HepG2 (cell line): ENCODE measurements around the gene HSF4. TPM values are rescaled to one million over a fixed set of nuclear protein-coding genes. Genes with fewer than 3 reads are reported as not detected.

Experiments used
- ARHGAP35 ChIP-seq: sonication (generic); formaldehyde crosslinking; IDR thresholded peaks from 2 replicates; pipeline ENCODE4 v1.9.0; 2022; ENCODE audit warnings: mild to moderate bottlenecking, inconsistent platforms, moderate library complexity, missing genetic modification reagents, borderline replicate concordance
- GATAD1 ChIP-seq: IDR thresholded peaks from 2 replicates; pipeline ENCODE4 v1.6.1; 2016; ENCODE audit warnings: missing genetic modification reagents, missing compliant biosample characterization
- HMGXB4 ChIP-seq, 2 experiments: sonication (generic) in 1 of 2; formaldehyde crosslinking in 1 of 2; IDR thresholded peaks; 2 replicates each; pipeline versions ENCODE4 v1.4.0 to v1.6.1; 2018 to 2020; ENCODE audit warnings: missing genetic modification reagents in 2 of 2, borderline replicate concordance in 1 of 2, low read depth in 1 of 2, mild to moderate bottlenecking in 1 of 2, missing biosample characterization in 1 of 2
- KAT7 ChIP-seq: IDR thresholded peaks from 2 replicates; pipeline ENCODE4 v1.6.1; 2018; ENCODE audit warnings: borderline replicate concordance, missing compliant biosample characterization
- KLF9 ChIP-seq: IDR thresholded peaks from 2 replicates; pipeline ENCODE4 v1.6.1; 2016; ENCODE audit warnings: low read depth
- NFATC3 ChIP-seq: sonication (generic); formaldehyde crosslinking; IDR thresholded peaks from 2 replicates; pipeline ENCODE4 v1.5.1; 2020; ENCODE audit warnings: mild to moderate bottlenecking, missing genetic modification reagents
- PHF20 ChIP-seq: sonication (generic); formaldehyde crosslinking; IDR thresholded peaks from 2 replicates; pipeline ENCODE4 v1.5.0; 2020; ENCODE audit warnings: mild to moderate bottlenecking, missing genetic modification reagents
- PRDM15 ChIP-seq: sonication (generic); formaldehyde crosslinking; IDR thresholded peaks from 2 replicates; pipeline ENCODE4 v1.4.0; 2020; ENCODE audit warnings: missing genetic modification reagents
- SMAD3 ChIP-seq: sonication (generic); formaldehyde crosslinking; IDR thresholded peaks from 2 replicates; pipeline ENCODE4 v1.4.0; 2020; ENCODE audit warnings: missing genetic modification reagents
- SMARCE1 ChIP-seq: fragments of 450-650 bp; IDR thresholded peaks from 2 replicates; pipeline ENCODE4 v1.6.1; 2017; ENCODE audit warnings: borderline replicate concordance
- STAG1 ChIP-seq: sonication (generic); formaldehyde crosslinking; IDR thresholded peaks from 2 replicates; pipeline ENCODE4 v1.4.0; 2020; ENCODE audit warnings: missing genetic modification reagents
- ZC3H13 ChIP-seq: sonication (generic); formaldehyde crosslinking; IDR thresholded peaks from 2 replicates; pipeline ENCODE4 v1.8.1; 2023; ENCODE audit warnings: mild to moderate bottlenecking, missing genetic modification reagents, moderate library complexity
- ZFP62 ChIP-seq: sonication (generic); formaldehyde crosslinking; IDR thresholded peaks from 2 replicates; pipeline ENCODE4 v1.4.0; 2020; ENCODE audit warnings: missing genetic modification reagents
- ZNF180 ChIP-seq: sonication (generic); formaldehyde crosslinking; IDR thresholded peaks from 2 replicates; pipeline ENCODE4 v1.4.0; 2020; ENCODE audit warnings: low read depth, missing genetic modification reagents, borderline replicate concordance
- ZNF318 ChIP-seq: sonication (generic); formaldehyde crosslinking; IDR thresholded peaks from 2 replicates; pipeline ENCODE4 v1.4.0; 2020; ENCODE audit warnings: mild to moderate bottlenecking, missing genetic modification reagents
- ZSCAN22 ChIP-seq: sonication (generic); formaldehyde crosslinking; IDR thresholded peaks from 2 replicates; pipeline ENCODE4 v1.4.0; 2020; ENCODE audit warnings: mild to moderate bottlenecking, missing genetic modification reagents
- polyA plus RNA-seq, 8 experiments: library from polyadenylated mRNA; depleted of rRNA in 3 of 8; stranded (reverse) in 7 of 8; unstranded in 1 of 8; fragments of >200 nt; fragmentation: Illumina TruSeq in 4 of 8; extraction: Trizol in 4 of 8; gene quantifications; 2 replicates each; pipeline versions ENCODE4 v1.2.1 to v1.2.3, GENCODE V29; 2011 to 2016; ENCODE audit warnings: low read depth in 4 of 8, missing spikeins in 1 of 8, mixed read lengths in 1 of 8; ENCODE audit not compliant: insufficient read depth in 1 of 8
- total RNA-seq, 5 experiments: library from RNA; depleted of rRNA; stranded (reverse); fragments of >200 nt; fragmentation: Illumina TruSeq; extraction: Trizol; gene quantifications; 2 replicates each; pipeline ENCODE4 v1.2.3, GENCODE V29; 2016; ENCODE audit warnings: low read depth in 1 of 5

The HSF4 gene
- total and polyA plus RNA-seq, 2 of the 13 experiments (the other 11 are each of a cell fraction or from before 2014, with no cell fraction given) = 3.5 to 16.9 TPM

GRCh38 chr16:67191995-67192681 lies 27.6 kb downstream of the HSF4 start, which contains the start of gene E2F4 (continued):
- TF ChIP-seq PRDM15 (no peak; the same call in 1 of the 2 replicates), ZNF180 (CRISPR knock-in tag) (no peak), NFATC3 (CRISPR knock-in tag) (no peak), ZFP62 (CRISPR knock-in tag) (no peak), ZC3H13 (CRISPR knock-in tag) (0 out of 2 replicates have a peak, but pooled peaks have one; percentile 33), KAT7 (CRISPR knock-in tag) (0 out of 2 replicates have a peak, but pooled peaks have one; percentile 45), GATAD1 (CRISPR knock-in tag) (peak; percentile 94), STAG1 (CRISPR knock-in tag) (no peak), SMAD3 (CRISPR knock-in tag) (0 out of 2 replicates have a peak, but pooled peaks have one; percentile 32), ZNF318 (CRISPR knock-in tag) (no peak), SMARCE1 (no peak), ZSCAN22 (peak; percentile 96), PHF20 (CRISPR knock-in tag) (peak; percentile 95), HMGXB4 (CRISPR knock-in tag; IDR thresholded peaks at IDR 0.05; ENCODE audit: borderline replicate concordance in 1 of 2, low read depth in 1 of 2) (peak in 1 of 2 experiments; percentile 66; a peak in 1 of 4 replicates), ARHGAP35 (CRISPR knock-in tag) (no peak; the same call in 1 of the 2 replicates), KLF9 (no peak)
